ENCODE measurements around the gene GABBR1.

DNA sequence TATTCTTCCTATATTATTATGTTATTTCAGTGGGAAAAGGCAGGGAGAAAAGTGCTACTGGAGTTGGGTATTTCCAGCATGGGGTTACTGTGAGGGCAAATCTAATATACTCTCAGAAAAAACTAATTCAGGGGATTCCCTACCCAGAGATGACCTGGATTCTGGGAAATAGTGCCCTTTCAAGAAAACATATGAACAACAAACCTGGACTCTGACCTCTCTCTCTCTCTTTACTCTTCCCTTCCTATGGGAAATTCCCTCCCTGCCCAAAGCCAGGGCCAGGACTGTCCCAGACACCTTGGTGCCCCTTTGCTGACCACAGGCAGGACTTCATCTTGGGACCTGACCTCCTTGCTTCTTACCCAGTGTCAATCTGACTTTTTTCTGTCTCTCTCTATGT lies 71.9 kb downstream of the GABBR1 start:
- TF ChIP-seq POLR2AphosphoS5 (IDR thresholded peaks at IDR 0.05) (no peak), EP300 (IDR thresholded peaks at IDR 0.05; ENCODE audit: low read depth) (no peak), CTCF (IDR thresholded peaks at IDR 0.05) (no peak)
